ENCODE measurements around the gene TULP3. TPM values are rescaled to one million over a fixed set of nuclear protein-coding genes. Genes with fewer than 3 reads are reported as not detected.

The TULP3 gene
- total RNA-seq, 2 donors from 2014 or later, result 9.7 to 17.0 TPM

GRCh38 chr12:2902272-2902880 lies 11.7 kb downstream of the TULP3 start:
- TF ChIP-seq CTCF (IDR thresholded peaks at IDR 0.05), result no peak
- H3K27ac ChIP-seq, result peak overlapping the region; percentile 20 to 46
- H3K27me3 ChIP-seq, result no peaks in the 10 kb centered on the region
- DNase-seq (ENCODE audit: low spot score), result no peak
- no peak overlapping the region for H3K4me3 ChIP-seq
- no peaks in the 10 kb centered on the region for H3K36me3 ChIP-seq
- H3K9me3 ChIP-seq, result no peaks in the 10 kb centered on the region
- peaks cover 0 to 8% of the 10 kb centered on the region in 2 donors for H3K4me1 ChIP-seq

GRCh38 chr12:2904260-2904659 lies 13.6 kb downstream of the TULP3 start:
- no peaks in the 10 kb centered on the region for H3K27me3 ChIP-seq
- no peaks in the 10 kb centered on the region for H3K9me3 ChIP-seq
- no peak for DNase-seq (ENCODE audit: low spot score)
- H3K4me3 ChIP-seq, result no peak overlapping the region
- peaks cover 4% of the 10 kb centered on the region for H3K36me3 ChIP-seq
- H3K27ac ChIP-seq, result no peak overlapping the region
- no peak for TF ChIP-seq CTCF (IDR thresholded peaks at IDR 0.05)
- peaks cover 0 to 8% of the 10 kb centered on the region in 2 donors for H3K4me1 ChIP-seq

- H3K36me3 ChIP-seq, result peaks cover 41% of the 10 kb centered on the region
- H3K27me3 ChIP-seq, result no peaks in the 10 kb centered on the region
- no peak overlapping the region for H3K4me3 ChIP-seq
- no peak for DNase-seq (ENCODE audit: low spot score)
- no peak for TF ChIP-seq CTCF (IDR thresholded peaks at IDR 0.05)
- no peak overlapping the region for H3K27ac ChIP-seq
- no peaks in the 10 kb centered on the region for H3K4me1 ChIP-seq
- H3K9me3 ChIP-seq, result no peaks in the 10 kb centered on the region
Measured at GRCh38 chr12:2912216-2912575, 21.5 kb downstream of the TULP3 start.

- H3K27ac ChIP-seq, result no peak overlapping the region
- H3K27me3 ChIP-seq, result no peaks in the 10 kb centered on the region
- H3K4me3 ChIP-seq, result no peak overlapping the region
- peaks cover 53% of the 10 kb centered on the region for H3K36me3 ChIP-seq
- no peak for DNase-seq (ENCODE audit: low spot score)
- no peaks in the 10 kb centered on the region for H3K4me1 ChIP-seq
- H3K9me3 ChIP-seq, result no peaks in the 10 kb centered on the region
- no peak for TF ChIP-seq CTCF (IDR thresholded peaks at IDR 0.05)
Measured at GRCh38 chr12:2919249-2919648, 28.6 kb downstream of the TULP3 start.

GRCh38 chr12:2922329-2922728 lies 31.6 kb downstream of the TULP3 start:
- Histone ChIP-seq H3K4me3 (no peak overlapping the region), H3K36me3 (peaks cover 54% of the 10 kb centered on the region), H3K4me1 (no peaks in the 10 kb centered on the region), H3K27ac (no peak overlapping the region), H3K9me3 (no peaks in the 10 kb centered on the region), H3K27me3 (no peaks in the 10 kb centered on the region)
- DNase-seq (ENCODE audit: low spot score), result no peak
- no peak for TF ChIP-seq CTCF (IDR thresholded peaks at IDR 0.05)

- Histone ChIP-seq H3K4me3 (no peak overlapping the region), H3K9me3 (no peaks in the 10 kb centered on the region), H3K27ac (no peak overlapping the region), H3K4me1 (no peaks in the 10 kb centered on the region), H3K36me3 (peaks cover 58% of the 10 kb centered on the region), H3K27me3 (no peaks in the 10 kb centered on the region)
- TF ChIP-seq CTCF (IDR thresholded peaks at IDR 0.05), result no peak
- no peak for DNase-seq (ENCODE audit: low spot score)
Measured at GRCh38 chr12:2923057-2923456, 32.4 kb downstream of the TULP3 start.
